SK-N-SH (cell line): ENCODE data around the gene GUCY2D.

ENCODE experiments used
- EZH2phosphoT487 ChIP-seq: fragments of 200-600 bp; sonication (generic); IDR thresholded peaks from 2 replicates; pipeline ENCODE4 v1.6.1; 2017; ENCODE audit warnings: low read depth, mixed run types, mild to moderate bottlenecking, antibody characterized with exemption, moderate library complexity, borderline replicate concordance
- MEF2A ChIP-seq: IDR thresholded peaks from 2 replicates; pipeline ENCODE4 v1.4.0; 2012; ENCODE audit warnings: low read depth, borderline replicate concordance
- POLR2AphosphoS5 ChIP-seq: IDR thresholded peaks from 2 replicates; pipeline ENCODE4 v1.6.1; 2012; ENCODE audit warnings: low read depth, low read length
- TEAD4 ChIP-seq: IDR thresholded peaks from 2 replicates; pipeline ENCODE4 v1.4.0; 2012; ENCODE audit warnings: mild to moderate bottlenecking, borderline replicate concordance; ENCODE audit not compliant: insufficient read depth
- TF ChIP-seq, protein P1 (sequence below): fragments of 200-600 bp; sonication (generic); IDR thresholded peaks from 2 replicates; pipeline ENCODE4 v1.6.1; 2017; ENCODE audit warnings: antibody characterized with exemption, mild to moderate bottlenecking, moderate library complexity

DNA sequence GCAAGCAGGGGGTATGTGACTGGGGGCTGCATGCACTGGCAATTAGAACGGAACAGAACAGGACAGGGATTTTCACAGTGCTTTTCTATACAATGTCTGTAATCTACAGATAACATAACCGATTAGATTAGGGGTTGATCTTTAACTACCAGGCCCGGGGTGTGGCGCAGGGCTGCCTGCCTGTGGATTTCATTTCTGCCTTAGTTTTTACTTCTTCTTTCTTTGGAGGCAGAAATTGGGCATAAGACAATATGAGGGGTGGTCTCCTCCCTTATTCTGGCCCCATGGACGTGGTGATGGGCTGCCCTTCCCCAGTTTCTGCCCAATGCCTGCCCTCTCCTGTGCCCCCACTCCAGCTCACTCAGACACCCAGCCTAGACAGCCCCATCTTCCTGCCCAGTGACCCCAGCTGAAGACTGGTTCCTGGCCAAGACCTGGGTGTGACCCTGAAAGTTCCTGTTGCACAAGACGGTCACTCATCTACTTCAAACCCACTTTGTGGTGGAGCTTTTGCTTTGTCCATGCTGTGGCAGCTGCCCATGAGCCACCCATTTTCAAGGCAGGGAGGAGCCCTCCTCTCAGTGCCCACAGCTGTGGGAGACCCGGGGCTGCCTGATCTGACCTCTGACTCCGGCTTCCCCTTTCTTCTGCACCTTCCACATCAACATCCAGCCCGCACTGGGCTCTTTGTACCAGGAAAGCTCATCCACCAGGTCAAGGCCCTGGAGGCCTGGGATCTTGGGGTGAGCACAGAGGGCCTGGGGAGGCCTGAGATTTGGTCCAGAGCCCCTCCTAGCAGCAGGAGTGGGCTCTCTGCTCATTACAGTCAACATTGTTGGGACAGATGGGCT lies 66.5 kb downstream of the GUCY2D start:
- TF ChIP-seq, protein P1, sequence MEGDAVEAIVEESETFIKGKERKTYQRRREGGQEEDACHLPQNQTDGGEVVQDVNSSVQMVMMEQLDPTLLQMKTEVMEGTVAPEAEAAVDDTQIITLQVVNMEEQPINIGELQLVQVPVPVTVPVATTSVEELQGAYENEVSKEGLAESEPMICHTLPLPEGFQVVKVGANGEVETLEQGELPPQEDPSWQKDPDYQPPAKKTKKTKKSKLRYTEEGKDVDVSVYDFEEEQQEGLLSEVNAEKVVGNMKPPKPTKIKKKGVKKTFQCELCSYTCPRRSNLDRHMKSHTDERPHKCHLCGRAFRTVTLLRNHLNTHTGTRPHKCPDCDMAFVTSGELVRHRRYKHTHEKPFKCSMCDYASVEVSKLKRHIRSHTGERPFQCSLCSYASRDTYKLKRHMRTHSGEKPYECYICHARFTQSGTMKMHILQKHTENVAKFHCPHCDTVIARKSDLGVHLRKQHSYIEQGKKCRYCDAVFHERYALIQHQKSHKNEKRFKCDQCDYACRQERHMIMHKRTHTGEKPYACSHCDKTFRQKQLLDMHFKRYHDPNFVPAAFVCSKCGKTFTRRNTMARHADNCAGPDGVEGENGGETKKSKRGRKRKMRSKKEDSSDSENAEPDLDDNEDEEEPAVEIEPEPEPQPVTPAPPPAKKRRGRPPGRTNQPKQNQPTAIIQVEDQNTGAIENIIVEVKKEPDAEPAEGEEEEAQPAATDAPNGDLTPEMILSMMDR, result no peak
- TF ChIP-seq TEAD4 (no peak), EZH2phosphoT487 (no peak), MEF2A (no peak), POLR2AphosphoS5 (no peak)
